SK-N-SH (cell line): ENCODE measurements around the gene TM4SF4.

Experiments used
- CHD2 ChIP-seq: fragments of 150-350 bp; IDR thresholded peaks from 2 replicates; pipeline ENCODE4 v1.6.1; 2018; ENCODE audit warnings: low read length; ENCODE audit not compliant: partially characterized antibody
- CTCF ChIP-seq: fragments of 200-600 bp; sonication (generic); IDR thresholded peaks from 2 replicates; pipeline ENCODE4 v1.6.1; 2017; ENCODE audit warnings: antibody characterized with exemption, mild to moderate bottlenecking, moderate library complexity
- FOXM1 ChIP-seq: IDR thresholded peaks from 2 replicates; pipeline ENCODE4 v1.4.0; 2012; ENCODE audit warnings: low read depth, mild to moderate bottlenecking
- JUND ChIP-seq: IDR thresholded peaks from 2 replicates; pipeline ENCODE4 v1.4.0; 2012
- POLR2AphosphoS5 ChIP-seq: IDR thresholded peaks from 2 replicates; pipeline ENCODE4 v1.6.1; 2012; ENCODE audit warnings: low read depth, low read length
- REST ChIP-seq: IDR thresholded peaks from 2 replicates; pipeline ENCODE4 v1.6.1; 2012; ENCODE audit warnings: mild to moderate bottlenecking, low read depth, low read length, moderate library complexity
- ZBTB33 ChIP-seq: IDR thresholded peaks from 2 replicates; pipeline ENCODE4 v1.4.0; 2012; ENCODE audit warnings: low read depth, borderline replicate concordance

- TF ChIP-seq CTCF (no peak), FOXM1 (no peak), ZBTB33 (no peak), JUND (peak; percentile 78), CHD2 (no peak), POLR2AphosphoS5 (no peak), REST (no peak)
Measured at GRCh38 chr3:149448331-149448831, 26.1 kb upstream of the TM4SF4 start.
